ENCODE data around the gene ALOX5AP.

ALOX5AP gene

DNA sequence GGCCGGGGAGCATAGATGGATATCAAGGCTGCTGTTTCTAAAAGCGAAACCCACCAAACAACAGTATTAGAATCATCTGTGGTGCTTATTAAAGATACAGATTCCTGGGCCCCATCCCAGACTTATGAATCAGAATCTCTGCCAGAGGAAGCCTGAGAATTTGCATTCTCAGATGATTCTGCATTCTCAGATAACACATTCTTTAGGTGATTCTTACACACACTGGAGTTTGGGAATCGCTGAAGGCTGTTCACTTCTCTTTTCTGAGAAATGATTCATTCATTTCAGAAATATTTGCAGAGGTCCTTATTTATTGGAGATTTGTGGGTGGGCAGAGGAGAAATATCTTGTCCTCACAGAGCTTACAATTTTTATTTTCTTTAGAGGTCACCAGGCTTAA is 24.4 kb downstream of the ALOX5AP start:
- no peak for TF ChIP-seq ZNF8 (CRISPR knock-in tag; IDR thresholded peaks at IDR 0.05)
- TF ChIP-seq, protein P1, sequence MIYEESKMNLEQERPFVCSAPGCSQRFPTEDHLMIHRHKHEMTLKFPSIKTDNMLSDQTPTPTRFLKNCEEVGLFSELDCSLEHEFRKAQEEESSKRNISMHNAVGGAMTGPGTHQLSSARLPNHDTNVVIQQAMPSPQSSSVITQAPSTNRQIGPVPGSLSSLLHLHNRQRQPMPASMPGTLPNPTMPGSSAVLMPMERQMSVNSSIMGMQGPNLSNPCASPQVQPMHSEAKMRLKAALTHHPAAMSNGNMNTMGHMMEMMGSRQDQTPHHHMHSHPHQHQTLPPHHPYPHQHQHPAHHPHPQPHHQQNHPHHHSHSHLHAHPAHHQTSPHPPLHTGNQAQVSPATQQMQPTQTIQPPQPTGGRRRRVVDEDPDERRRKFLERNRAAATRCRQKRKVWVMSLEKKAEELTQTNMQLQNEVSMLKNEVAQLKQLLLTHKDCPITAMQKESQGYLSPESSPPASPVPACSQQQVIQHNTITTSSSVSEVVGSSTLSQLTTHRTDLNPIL (CRISPR knock-in tag; IDR thresholded peaks at IDR 0.05; ENCODE audit: low read depth), result no peak
- TF ChIP-seq ESRRG (CRISPR knock-in tag; IDR thresholded peaks at IDR 0.05), result no peak
- no peak for TF ChIP-seq ZFP30 (CRISPR knock-in tag; IDR thresholded peaks at IDR 0.05)
- TF ChIP-seq ISL1 (CRISPR knock-in tag; IDR thresholded peaks at IDR 0.05), result no peak
- TF ChIP-seq OSR1 (CRISPR knock-in tag; IDR thresholded peaks at IDR 0.05), result no peak
- TF ChIP-seq ZC3H10 (CRISPR knock-in tag; IDR thresholded peaks at IDR 0.05), result no peak
- TF ChIP-seq RARB (CRISPR knock-in tag; IDR thresholded peaks at IDR 0.05), result no peak
- ATAC-seq, result no peak

DNA sequence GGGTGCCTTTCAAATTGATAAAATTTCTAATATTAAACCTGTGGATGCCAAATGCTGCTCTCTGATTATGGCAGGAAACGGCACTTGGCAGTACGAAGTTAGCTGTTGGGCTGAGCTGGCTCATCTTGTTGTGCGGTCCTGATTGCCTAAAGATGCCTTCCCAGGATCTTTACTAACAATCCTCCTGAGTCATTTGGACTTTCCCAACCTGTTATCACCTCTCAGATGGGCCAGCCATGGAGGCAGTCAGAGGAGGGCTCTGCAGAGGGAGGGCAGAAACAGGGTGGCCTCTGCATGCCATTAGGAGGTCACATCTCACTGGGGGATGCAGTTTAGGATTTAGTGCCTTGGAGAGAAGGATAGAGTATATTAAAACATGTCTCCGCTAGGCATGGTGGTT is 27.3 kb downstream of the ALOX5AP start:
- ATAC-seq, result no peak
- TF ChIP-seq ARNTL (CRISPR knock-in tag; IDR thresholded peaks at IDR 0.05; ENCODE audit: borderline replicate concordance, low read depth), result no peak

DNA sequence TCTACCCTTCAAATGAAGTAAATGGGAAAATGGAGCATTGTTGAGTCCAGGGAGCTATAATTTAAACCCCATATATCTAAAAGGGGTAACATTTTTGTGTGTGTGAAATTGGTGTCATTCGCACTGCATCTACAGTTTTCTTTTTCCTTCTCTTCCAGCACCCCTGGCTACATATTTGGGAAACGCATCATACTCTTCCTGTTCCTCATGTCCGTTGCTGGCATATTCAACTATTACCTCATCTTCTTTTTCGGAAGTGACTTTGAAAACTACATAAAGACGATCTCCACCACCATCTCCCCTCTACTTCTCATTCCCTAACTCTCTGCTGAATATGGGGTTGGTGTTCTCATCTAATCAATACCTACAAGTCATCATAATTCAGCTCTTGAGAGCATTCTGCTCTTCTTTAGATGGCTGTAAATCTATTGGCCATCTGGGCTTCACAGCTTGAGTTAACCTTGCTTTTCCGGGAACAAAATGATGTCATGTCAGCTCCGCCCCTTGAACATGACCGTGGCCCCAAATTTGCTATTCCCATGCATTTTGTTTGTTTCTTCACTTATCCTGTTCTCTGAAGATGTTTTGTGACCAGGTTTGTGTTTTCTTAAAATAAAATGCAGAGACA is 28.6 kb downstream of the ALOX5AP start:
- ATAC-seq, result no peak
- no peak for TF ChIP-seq ZNF8 (CRISPR knock-in tag; IDR thresholded peaks at IDR 0.05)
- TF ChIP-seq, protein P2, sequence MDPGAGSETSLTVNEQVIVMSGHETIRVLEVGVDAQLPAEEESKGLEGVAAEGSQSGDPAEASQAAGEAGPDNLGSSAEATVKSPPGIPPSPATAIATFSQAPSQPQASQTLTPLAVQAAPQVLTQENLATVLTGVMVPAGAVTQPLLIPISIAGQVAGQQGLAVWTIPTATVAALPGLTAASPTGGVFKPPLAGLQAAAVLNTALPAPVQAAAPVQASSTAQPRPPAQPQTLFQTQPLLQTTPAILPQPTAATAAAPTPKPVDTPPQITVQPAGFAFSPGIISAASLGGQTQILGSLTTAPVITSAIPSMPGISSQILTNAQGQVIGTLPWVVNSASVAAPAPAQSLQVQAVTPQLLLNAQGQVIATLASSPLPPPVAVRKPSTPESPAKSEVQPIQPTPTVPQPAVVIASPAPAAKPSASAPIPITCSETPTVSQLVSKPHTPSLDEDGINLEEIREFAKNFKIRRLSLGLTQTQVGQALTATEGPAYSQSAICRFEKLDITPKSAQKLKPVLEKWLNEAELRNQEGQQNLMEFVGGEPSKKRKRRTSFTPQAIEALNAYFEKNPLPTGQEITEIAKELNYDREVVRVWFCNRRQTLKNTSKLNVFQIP (CRISPR knock-in tag; IDR thresholded peaks at IDR 0.05; ENCODE audit: borderline replicate concordance, low read depth), result no peak
- TF ChIP-seq SNAI2 (CRISPR knock-in tag; IDR thresholded peaks at IDR 0.05), result no peak
- TF ChIP-seq ZNF565 (CRISPR knock-in tag; conservative IDR thresholded peaks at IDR 0.05; ENCODE audit: low read depth), result no peak
- TF ChIP-seq TOX (CRISPR knock-in tag; IDR thresholded peaks at IDR 0.05; ENCODE audit: borderline replicate concordance), result no peak
- TF ChIP-seq PPARA (CRISPR knock-in tag; IDR thresholded peaks at IDR 0.05; ENCODE audit: borderline replicate concordance), result no peak

DNA sequence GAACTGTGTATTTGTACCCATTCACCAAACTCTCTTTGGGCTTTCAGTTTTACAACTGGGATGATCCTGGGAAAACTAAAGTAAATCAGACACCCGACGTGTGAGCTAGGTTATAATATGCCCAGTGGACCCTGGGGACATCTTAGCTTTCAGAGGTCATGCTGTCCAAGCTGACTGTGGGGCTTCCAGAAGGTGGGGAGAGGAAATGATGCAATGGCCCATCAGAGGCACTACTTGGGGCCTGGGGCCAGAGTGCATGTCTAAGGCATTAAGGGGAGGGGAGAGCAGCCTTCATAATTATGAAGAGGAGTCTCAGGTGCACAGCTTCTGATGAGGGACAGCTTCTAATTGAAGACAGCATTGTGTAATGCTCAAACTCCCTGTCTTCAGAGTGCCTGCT is 30.9 kb downstream of the ALOX5AP start:
- ATAC-seq, result no peak

DNA sequence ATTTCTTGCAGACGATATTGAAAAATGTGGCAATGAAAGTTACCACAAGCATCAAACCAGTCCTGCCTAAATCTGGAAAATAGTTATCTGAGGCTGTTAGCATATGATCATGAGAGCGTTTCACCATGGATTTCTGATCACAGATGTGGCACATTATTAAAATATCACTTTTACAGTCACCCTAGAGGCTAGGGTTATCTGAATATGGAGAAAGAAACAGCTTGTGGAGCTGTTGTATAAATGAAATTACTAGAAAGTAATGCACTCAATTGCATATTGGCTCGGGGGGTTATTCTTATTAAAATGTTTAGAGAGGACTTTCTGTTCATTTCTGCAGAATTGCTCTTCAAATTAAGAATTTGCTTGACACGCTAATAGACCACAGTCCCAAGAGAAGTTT is 35.6 kb downstream of the ALOX5AP start:
- ATAC-seq, result no peak
- TF ChIP-seq ZNF8 (CRISPR knock-in tag; IDR thresholded peaks at IDR 0.05) (no peak), GLIS3 (CRISPR knock-in tag; IDR thresholded peaks at IDR 0.05) (no peak), ZFP30 (CRISPR knock-in tag; IDR thresholded peaks at IDR 0.05) (no peak), SNAI2 (CRISPR knock-in tag; IDR thresholded peaks at IDR 0.05) (no peak), BACH2 (CRISPR knock-in tag; IDR thresholded peaks at IDR 0.05; ENCODE audit: borderline replicate concordance) (no peak), ESRRG (CRISPR knock-in tag; IDR thresholded peaks at IDR 0.05) (no peak), TCF4 (CRISPR knock-in tag; IDR thresholded peaks at IDR 0.05; ENCODE audit: borderline replicate concordance) (no peak), RARB (CRISPR knock-in tag; IDR thresholded peaks at IDR 0.05) (no peak), ZFP3 (CRISPR knock-in tag; IDR thresholded peaks at IDR 0.05) (no peak), TOX (CRISPR knock-in tag; IDR thresholded peaks at IDR 0.05; ENCODE audit: borderline replicate concordance) (no peak)
- TF ChIP-seq, protein P3, sequence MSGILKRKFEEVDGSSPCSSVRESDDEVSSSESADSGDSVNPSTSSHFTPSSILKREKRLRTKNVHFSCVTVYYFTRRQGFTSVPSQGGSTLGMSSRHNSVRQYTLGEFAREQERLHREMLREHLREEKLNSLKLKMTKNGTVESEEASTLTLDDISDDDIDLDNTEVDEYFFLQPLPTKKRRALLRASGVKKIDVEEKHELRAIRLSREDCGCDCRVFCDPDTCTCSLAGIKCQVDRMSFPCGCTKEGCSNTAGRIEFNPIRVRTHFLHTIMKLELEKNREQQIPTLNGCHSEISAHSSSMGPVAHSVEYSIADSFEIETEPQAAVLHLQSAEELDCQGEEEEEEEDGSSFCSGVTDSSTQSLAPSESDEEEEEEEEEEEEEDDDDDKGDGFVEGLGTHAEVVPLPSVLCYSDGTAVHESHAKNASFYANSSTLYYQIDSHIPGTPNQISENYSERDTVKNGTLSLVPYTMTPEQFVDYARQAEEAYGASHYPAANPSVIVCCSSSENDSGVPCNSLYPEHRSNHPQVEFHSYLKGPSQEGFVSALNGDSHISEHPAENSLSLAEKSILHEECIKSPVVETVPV (CRISPR knock-in tag; IDR thresholded peaks at IDR 0.05), result no peak
- TF ChIP-seq, protein P4, sequence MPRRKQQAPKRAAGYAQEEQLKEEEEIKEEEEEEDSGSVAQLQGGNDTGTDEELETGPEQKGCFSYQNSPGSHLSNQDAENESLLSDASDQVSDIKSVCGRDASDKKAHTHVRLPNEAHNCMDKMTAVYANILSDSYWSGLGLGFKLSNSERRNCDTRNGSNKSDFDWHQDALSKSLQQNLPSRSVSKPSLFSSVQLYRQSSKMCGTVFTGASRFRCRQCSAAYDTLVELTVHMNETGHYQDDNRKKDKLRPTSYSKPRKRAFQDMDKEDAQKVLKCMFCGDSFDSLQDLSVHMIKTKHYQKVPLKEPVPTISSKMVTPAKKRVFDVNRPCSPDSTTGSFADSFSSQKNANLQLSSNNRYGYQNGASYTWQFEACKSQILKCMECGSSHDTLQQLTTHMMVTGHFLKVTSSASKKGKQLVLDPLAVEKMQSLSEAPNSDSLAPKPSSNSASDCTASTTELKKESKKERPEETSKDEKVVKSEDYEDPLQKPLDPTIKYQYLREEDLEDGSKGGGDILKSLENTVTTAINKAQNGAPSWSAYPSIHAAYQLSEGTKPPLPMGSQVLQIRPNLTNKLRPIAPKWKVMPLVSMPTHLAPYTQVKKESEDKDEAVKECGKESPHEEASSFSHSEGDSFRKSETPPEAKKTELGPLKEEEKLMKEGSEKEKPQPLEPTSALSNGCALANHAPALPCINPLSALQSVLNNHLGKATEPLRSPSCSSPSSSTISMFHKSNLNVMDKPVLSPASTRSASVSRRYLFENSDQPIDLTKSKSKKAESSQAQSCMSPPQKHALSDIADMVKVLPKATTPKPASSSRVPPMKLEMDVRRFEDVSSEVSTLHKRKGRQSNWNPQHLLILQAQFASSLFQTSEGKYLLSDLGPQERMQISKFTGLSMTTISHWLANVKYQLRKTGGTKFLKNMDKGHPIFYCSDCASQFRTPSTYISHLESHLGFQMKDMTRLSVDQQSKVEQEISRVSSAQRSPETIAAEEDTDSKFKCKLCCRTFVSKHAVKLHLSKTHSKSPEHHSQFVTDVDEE (CRISPR knock-in tag; IDR thresholded peaks at IDR 0.05), result no peak

More for the DNA sequence above, 30.9 kb downstream of the ALOX5AP start:
- TF ChIP-seq TCF4 (CRISPR knock-in tag; IDR thresholded peaks at IDR 0.05; ENCODE audit: borderline replicate concordance), result no peak
- TF ChIP-seq ARNTL (CRISPR knock-in tag; IDR thresholded peaks at IDR 0.05; ENCODE audit: borderline replicate concordance, low read depth), result no peak
- TF ChIP-seq BACH2 (CRISPR knock-in tag; IDR thresholded peaks at IDR 0.05; ENCODE audit: borderline replicate concordance), result no peak
- TF ChIP-seq OSR1 (CRISPR knock-in tag; IDR thresholded peaks at IDR 0.05), result no peak
- TF ChIP-seq RARB (CRISPR knock-in tag; IDR thresholded peaks at IDR 0.05), result no peak
- no peak for TF ChIP-seq ZNF8 (CRISPR knock-in tag; IDR thresholded peaks at IDR 0.05)
- no peak for TF ChIP-seq ESRRG (CRISPR knock-in tag; IDR thresholded peaks at IDR 0.05)
- TF ChIP-seq GLIS3 (CRISPR knock-in tag; IDR thresholded peaks at IDR 0.05), result no peak
- TF ChIP-seq, protein P4 (CRISPR knock-in tag; IDR thresholded peaks at IDR 0.05), result no peak
- TF ChIP-seq ZNF70 (CRISPR knock-in tag; IDR thresholded peaks at IDR 0.05), result no peak
- no peak for TF ChIP-seq SNAI2 (CRISPR knock-in tag; IDR thresholded peaks at IDR 0.05)

All from SK-N-SH treated with all-trans-retinoic acid at 6 μM for 48 hours (cell line).